ENCODE measurements around the gene PNPO. TPM values are rescaled to one million over a fixed set of nuclear protein-coding genes. Genes with fewer than 3 reads are reported as not detected.
A peak's percentile ranks its signal among the peaks of the same experiment; 100 is the strongest.
"Not testable (repeated sequence)": the region's sequence is repeated elsewhere in the genome, so short reads cannot be mapped to it uniquely, and the experiment has no call there.

The PNPO gene
- total RNA-seq, 1 experiment from 2014 or later: 47.5 TPM

- no peak for DNase-seq (ENCODE audit: low spot score)
Observed at GRCh38 chr17:47918006-47918405, 23.4 kb upstream of the PNPO start.

GRCh38 chr17:47918991-47919390, 22.4 kb upstream of the PNPO start:
- no peak for DNase-seq (ENCODE audit: low spot score)

DNA sequence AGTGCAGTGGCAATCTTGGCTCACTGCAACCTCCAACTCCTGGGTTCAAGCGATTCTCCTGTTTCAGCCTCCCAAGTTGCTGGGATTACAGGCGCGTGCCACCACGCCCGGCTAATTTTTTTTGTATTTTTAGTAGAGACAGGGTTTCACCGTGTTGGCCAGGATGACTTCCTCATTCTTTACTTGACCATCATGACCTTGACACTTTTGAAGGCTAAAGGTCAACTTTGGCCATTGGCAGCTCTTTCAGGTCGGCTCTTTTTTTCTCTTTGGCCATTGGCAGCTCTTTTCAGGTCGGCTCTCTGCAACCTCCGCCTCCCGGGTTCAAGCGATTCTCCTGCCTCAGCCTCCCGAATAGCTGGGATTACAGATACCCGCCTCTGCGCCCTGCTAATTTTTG, 21.5 kb upstream of the PNPO start:
- not testable (repeated sequence) for DNase-seq (ENCODE audit: low spot score)

DNA sequence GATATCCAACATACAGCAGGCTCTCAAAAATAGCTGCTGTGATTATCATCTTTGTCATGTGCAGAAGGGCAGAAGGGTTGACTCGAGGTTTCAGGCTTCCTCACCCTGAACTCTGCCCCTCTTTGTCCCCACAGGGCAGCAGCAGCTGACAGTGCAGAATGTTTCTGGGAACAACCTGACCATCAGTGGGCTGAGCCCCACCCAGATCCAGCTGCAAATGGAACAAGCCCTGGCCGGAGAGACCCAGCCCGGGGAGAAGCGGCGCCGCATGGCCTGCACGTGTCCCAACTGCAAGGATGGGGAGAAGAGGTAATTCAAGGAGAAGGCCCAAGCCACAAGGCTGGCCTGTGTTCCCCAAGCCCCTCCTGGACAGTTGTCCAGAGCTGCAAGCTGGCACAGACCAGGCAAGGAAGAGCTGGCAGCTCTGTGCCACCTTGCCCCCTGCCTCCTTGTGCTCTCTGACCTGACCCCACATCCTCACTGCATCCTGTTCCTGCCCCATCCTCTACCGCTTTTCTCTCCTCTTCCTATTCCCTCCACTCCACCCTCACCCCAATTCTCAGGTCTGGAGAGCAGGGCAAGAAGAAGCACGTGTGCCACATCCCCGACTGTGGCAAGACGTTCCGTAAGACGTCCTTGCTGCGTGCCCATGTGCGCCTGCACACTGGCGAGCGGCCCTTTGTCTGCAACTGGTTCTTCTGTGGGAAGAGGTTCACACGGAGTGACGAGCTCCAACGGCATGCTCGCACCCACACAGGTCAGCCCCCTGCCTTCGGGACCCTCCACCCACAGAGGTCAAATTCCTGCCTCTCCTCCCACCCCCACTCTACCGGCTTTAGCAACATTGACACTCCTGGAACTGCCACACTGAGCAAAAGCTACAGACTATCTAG, 16.3 kb upstream of the PNPO start:
- DNase-seq (ENCODE audit: low spot score): no peak

DNA sequence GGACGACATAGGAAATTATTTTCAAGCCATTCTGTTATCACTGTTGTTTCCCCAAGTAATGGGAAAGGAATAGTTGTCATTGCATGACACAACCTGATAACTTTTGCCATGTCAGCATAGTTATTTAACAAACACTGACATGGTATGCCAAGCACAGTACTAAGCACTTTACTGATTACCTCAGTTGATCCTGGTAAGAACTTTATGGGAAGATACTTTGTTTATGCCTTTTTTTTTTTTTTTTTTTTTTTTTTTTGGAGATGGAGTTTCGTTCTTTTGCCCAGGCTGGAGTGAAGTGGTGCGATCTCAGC, 15.7 kb upstream of the PNPO start:
- DNase-seq (ENCODE audit: low spot score): no peak

- DNase-seq (ENCODE audit: low spot score): no peak
Observed at GRCh38 chr17:47927821-47928400, 13.5 kb upstream of the PNPO start.

GRCh38 chr17:47928415-47928814, 13.0 kb upstream of the PNPO start:
- no peak for DNase-seq (ENCODE audit: low spot score)

DNA sequence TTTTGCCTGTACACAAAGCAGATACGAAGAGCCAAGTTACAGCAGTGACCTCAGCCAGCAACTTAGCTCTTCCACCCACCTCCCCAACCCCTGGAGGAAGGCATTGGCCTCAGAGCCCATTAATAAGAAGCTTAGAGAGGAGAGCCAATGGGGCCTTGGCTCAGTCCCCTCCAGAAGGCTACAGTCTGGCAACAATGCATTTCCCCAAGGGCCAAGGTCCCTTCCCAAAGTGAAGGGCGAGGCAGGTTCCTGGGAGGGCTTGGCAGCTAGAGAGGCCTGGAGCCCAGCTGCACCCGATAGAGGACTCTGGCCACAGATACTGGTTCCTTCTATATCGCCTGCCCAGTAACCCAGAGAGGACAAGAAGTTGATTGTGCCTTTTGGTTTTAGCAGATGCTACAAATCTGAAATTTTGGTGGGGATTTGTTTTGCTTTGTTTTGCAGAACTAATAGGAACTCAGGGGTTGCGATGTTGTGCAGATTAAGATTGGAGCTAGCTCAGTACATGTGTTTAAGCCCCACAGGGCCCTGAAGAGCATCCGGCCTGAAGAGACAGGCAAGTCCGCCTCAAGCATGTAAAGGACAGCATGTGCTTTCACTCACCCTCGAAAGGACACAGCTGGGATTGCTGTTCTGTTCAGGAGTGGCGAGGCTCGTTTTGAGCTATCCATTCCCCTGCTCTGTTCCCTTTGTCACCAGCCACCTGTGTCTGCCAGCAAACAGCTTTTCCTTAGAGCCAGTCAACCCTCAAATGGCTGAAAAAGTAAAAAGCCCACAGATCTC, 12.0 kb upstream of the PNPO start:
- DNase-seq (ENCODE audit: low spot score): no peak

GRCh38 chr17:47931848-47932247, 9.5 kb upstream of the PNPO start:
- DNase-seq (ENCODE audit: low spot score): no peak

DNA sequence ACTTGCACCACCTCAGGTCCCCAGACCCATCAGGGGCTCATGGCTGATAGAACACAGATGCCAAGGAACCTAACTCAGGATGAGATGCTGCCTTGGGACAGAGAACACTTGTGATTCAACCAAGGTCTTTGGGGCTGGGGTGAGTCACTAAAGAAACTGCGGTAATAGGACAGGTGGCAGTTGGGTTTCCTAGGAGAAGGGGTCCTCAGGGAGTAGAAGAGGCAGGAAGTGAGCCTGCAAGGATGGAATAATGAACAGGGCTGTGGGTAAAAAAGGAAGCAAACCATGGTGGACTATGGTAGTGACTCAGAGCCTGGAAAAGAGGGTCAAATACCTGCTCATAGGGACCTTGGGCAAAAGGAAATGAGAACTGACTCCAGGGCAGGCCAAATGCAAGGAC, 6.5 kb upstream of the PNPO start:
- DNase-seq (ENCODE audit: low spot score): no peak

- not testable (repeated sequence) for DNase-seq (ENCODE audit: low spot score)
Observed at GRCh38 chr17:47935468-47935867, 5.9 kb upstream of the PNPO start.

DNA sequence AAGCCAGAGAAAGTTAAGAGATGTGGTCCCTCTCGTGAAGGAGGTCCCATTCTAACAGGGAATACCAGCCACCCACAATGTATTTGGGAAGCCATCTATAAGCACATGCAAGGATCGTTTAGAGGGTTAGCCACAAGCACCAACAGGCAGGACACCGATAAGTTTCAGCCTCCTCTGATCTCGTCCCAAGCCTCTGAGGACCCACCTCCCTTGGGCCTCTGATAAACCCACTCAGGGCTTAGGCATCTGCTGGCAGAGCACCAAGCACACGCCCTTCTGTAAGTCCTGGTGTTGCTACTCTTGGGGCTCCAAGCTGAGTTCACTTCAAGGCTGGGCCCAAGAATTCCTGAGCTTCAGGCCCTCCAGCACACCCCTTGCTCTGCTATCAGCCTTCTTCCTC, 5.4 kb upstream of the PNPO start:
- DNase-seq (ENCODE audit: low spot score): peak; percentile 67

- DNase-seq (ENCODE audit: low spot score): no peak
Observed at GRCh38 chr17:47937941-47938340, 3.4 kb upstream of the PNPO start.

DNA sequence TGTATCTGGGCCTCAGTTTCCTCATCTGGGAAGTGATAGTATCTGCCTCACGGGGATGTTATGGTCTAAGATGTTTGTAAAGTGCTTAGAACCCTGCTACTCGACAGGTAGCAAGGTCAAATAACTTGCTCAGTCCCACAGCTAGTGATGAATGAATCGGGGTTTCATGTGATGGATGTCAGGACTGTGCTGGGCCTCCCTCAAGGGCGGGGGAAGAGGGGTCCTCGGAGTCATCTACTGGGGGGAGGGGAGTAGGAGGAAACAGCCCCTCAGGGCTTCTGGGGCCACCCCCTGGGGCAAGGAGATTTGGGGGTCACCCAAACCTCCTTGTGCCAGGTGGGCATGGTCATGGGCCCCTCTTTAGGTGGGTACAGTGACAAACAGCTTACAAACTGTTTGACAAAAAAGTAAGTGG, 732 bp downstream of the PNPO start:
- no peak for DNase-seq (ENCODE audit: low spot score)

DNA sequence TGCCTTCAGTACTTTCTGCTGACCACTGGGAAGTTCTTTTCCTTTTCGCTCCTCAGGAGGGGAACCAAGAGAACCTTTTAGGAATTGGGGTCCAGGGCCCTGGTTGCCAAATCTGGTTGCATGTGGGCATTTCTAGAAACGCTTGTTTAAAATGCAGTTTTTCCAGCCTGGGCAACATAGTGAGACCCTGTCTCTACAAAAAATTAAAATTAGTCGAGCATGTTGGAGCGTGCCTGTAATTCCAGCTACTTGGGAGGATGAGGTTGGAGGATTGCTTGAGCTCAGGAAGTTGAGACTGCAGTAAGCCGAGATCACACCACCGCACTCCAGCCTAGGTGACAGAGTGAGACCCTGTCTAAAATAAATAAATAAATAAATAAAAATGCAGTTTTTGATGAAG, 1.2 kb downstream of the PNPO start:
- DNase-seq (ENCODE audit: low spot score): no peak

DNA sequence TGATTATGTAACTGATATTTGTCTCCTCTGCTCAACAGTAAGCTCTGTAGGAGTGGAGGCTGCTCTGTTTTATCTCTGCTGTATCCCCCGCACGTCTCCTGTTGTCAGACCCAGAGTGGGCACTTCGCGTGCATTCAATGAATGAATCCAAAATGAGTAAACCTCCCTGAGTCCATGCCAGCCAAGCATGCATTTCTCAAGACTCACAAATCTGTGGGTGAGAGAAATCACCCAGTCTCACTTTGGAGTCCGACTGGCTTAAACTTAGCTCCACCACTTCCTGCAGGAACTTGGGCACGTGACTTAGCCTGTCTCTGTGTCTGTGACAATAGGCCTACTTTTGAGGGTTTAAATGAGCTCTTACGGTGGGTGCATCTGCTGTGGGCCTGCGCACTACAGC, 3.7 kb downstream of the PNPO start:
- no peak for DNase-seq (ENCODE audit: low spot score)

DNA sequence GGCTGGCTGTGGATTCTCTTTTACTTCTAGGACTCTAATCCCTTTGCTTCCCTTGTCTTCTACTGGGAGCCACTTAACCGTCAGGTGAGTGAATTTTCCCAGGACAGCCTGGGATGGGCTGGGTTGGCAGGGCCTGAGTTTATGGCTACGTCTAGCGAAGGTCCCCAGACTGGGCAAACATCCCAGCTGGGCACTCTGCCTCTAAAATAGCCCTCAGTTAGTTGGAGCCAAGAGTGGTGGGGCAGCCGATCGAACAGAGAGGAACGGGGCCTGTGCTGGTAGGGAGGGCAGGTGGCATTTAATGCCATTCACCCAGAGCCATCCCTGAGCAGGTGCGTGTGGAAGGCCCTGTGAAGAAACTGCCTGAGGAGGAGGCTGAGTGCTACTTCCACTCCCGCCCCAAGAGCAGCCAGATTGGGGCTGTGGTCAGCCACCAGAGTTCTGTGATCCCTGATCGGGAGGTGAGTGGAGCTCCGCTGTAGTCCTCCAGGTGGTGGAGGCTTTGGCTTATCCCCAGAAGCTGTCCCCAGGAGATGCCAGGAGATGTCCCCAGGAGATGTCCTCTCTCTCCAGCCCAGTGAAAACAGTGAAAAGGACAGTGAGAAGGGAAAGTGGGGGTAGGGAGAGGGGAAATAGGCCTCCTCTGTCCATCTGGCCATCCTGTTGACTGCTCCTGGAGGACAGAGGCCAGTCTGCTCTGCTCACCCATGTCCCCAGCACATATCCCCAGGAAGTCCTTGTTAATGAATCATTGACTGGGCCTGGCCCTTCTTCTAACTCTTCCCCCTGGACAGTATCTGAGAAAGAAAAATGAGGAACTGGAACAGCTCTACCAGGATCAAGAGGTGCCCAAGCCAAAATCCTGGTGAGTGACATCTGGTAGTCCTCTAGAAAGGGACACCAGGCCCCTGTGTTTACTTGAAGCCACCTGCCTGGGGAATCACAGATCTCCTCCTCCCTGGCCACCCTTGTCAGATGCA, 4.4 kb downstream of the PNPO start:
- no peak for DNase-seq (ENCODE audit: low spot score)

DNA sequence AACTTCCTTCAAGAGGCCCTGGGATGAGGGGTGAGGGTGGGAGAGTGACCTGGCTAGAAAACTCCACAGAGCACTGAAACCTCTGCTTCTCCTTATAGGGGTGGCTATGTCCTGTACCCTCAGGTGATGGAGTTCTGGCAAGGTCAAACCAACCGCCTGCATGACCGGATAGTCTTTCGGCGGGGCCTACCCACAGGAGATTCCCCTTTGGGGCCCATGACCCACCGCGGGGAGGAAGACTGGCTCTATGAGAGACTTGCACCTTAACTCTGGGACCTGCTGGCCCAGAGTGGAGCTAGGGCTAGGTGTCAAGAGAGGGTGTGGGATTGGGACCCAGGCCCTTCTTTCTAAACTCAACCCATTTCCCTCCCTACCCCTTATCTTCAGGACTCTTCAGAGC, 5.1 kb downstream of the PNPO start:
- no peak for DNase-seq (ENCODE audit: low spot score)

DNA sequence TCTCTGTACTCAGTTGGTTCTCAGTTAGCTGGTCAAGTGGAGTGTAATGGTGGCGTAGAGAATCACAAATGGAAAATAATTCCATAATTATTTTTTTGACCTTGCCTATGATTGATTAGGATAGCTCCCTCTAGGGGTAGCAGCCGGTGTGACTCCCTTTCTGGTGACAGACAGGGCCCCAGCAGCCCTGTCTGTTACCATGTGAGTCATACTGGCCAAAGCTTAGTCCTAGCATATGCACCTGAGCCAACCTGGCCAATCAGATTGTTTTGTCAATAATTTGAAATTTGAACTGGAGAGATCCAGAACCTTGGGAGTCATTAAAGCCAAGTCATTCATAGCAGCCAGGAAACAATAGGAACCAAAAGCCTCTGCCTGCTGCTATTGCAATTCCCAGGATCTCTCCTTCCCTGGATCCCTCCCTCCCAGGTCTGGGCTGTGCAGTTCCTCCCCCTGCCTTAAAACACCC, 5.6 kb downstream of the PNPO start:
- peak; percentile 86 for DNase-seq (ENCODE audit: low spot score)

- no peak for DNase-seq (ENCODE audit: low spot score)
Observed at GRCh38 chr17:47948706-47949196, 7.4 kb downstream of the PNPO start.

- DNase-seq (ENCODE audit: low spot score): peak; percentile 70
Observed at GRCh38 chr17:47949197-47949759, 7.9 kb downstream of the PNPO start.
